Measurements from ENCODE around the gene CHPT1. TPM values are rescaled to one million over a fixed set of nuclear protein-coding genes. Genes with fewer than 3 reads are reported as not detected.

CHPT1 gene
- polyA plus RNA-seq, 1 of the 3 experiments (the other 2 are of a cell fraction), result 12.0 TPM

DNA sequence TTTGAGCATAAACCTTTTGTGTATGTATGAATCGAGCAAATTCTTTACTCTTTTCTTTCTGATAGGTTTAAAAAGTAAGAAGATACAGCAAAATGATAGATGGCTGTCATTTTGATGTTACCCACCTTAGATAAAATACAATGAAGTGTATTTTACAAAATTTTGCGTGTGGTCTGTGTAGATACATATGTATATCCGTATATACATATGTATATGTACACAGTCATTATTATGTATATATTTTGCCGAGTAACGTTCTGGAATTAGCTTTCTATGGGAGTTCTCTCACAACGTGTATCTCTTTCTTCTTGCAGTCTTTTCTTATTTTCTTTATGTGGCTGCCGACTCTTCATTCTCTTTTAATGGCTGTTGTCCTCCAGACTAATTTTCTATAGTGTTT lies 32.4 kb upstream of the CHPT1 start:
- Histone ChIP-seq H3K27ac (ENCODE audit: low read depth in 2 of 2, low read length in 1 of 2) (no peak overlapping the region), H3K27me3 (ENCODE audit: insufficient read depth) (peaks cover 18% of the 10 kb centered on the region; the same call in 1 of the 2 replicates), H4K20me1 (ENCODE audit: insufficient read depth) (no peaks in the 10 kb centered on the region), H3K9ac (no peak overlapping the region), H3K36me3 (replicated peaks in 1 of 2; ENCODE audit: control insufficient read depth in 1 of 2, insufficient read depth in 2 of 2, low read length in 1 of 2) (no peaks in the 10 kb centered on the region), H3K9me2 (no peaks in the 10 kb centered on the region), H2AFZ (ENCODE audit: low read depth) (no peak overlapping the region; the same call in 1 of the 2 replicates), H3K9me3 (no peaks in the 10 kb centered on the region), H3K4me3 (ENCODE audit: low read depth in 2 of 2, low read length in 1 of 2) (no peak overlapping the region), H3K4me2 (no peak overlapping the region), H3K4me1 (ENCODE audit: control insufficient read depth in 1 of 2, insufficient read depth in 2 of 2, low read depth in 1 of 2, low read length in 1 of 2) (no peaks in the 10 kb centered on the region), H3F3A (replicated peaks; ENCODE audit: insufficient read depth) (no peaks in the 10 kb centered on the region), H3K79me2 (ENCODE audit: insufficient read depth) (no peaks in the 10 kb centered on the region)
- 11% methylated on average over 7 of the region's 7 CpGs for WGBS (ENCODE audit: low lambda C conversion rate)
- ChIA-PET CTCF (no interaction called here), POLR2A (no interaction called here)
- DNase-seq, result no peak
- no peak for TF ChIP-seq EZH2phosphoT487 (IDR thresholded peaks at IDR 0.05; ENCODE audit: borderline replicate concordance, low read depth)
- TF ChIP-seq TEAD4 (IDR thresholded peaks at IDR 0.05; ENCODE audit: borderline replicate concordance, insufficient read depth), result no peak
- TF ChIP-seq, protein P1, sequence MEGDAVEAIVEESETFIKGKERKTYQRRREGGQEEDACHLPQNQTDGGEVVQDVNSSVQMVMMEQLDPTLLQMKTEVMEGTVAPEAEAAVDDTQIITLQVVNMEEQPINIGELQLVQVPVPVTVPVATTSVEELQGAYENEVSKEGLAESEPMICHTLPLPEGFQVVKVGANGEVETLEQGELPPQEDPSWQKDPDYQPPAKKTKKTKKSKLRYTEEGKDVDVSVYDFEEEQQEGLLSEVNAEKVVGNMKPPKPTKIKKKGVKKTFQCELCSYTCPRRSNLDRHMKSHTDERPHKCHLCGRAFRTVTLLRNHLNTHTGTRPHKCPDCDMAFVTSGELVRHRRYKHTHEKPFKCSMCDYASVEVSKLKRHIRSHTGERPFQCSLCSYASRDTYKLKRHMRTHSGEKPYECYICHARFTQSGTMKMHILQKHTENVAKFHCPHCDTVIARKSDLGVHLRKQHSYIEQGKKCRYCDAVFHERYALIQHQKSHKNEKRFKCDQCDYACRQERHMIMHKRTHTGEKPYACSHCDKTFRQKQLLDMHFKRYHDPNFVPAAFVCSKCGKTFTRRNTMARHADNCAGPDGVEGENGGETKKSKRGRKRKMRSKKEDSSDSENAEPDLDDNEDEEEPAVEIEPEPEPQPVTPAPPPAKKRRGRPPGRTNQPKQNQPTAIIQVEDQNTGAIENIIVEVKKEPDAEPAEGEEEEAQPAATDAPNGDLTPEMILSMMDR (IDR thresholded peaks at IDR 0.05), result no peak
- TF ChIP-seq, protein P2, sequence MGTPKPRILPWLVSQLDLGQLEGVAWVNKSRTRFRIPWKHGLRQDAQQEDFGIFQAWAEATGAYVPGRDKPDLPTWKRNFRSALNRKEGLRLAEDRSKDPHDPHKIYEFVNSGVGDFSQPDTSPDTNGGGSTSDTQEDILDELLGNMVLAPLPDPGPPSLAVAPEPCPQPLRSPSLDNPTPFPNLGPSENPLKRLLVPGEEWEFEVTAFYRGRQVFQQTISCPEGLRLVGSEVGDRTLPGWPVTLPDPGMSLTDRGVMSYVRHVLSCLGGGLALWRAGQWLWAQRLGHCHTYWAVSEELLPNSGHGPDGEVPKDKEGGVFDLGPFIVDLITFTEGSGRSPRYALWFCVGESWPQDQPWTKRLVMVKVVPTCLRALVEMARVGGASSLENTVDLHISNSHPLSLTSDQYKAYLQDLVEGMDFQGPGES (IDR thresholded peaks at IDR 0.05; ENCODE audit: low read depth, low read length), result no peak
- no peak for TF ChIP-seq FOSL2 (IDR thresholded peaks at IDR 0.05; ENCODE audit: borderline replicate concordance, low read depth)
- TF ChIP-seq GABPA (IDR thresholded peaks at IDR 0.05; ENCODE audit: low read depth), result no peak
- TF ChIP-seq EP300 (IDR thresholded peaks at IDR 0.05; ENCODE audit: borderline replicate concordance in 1 of 2, low read depth in 1 of 2, low read length in 1 of 2), result no peak
- no peak for TF ChIP-seq YY1 (IDR thresholded peaks at IDR 0.05; ENCODE audit: low read depth)

DNA sequence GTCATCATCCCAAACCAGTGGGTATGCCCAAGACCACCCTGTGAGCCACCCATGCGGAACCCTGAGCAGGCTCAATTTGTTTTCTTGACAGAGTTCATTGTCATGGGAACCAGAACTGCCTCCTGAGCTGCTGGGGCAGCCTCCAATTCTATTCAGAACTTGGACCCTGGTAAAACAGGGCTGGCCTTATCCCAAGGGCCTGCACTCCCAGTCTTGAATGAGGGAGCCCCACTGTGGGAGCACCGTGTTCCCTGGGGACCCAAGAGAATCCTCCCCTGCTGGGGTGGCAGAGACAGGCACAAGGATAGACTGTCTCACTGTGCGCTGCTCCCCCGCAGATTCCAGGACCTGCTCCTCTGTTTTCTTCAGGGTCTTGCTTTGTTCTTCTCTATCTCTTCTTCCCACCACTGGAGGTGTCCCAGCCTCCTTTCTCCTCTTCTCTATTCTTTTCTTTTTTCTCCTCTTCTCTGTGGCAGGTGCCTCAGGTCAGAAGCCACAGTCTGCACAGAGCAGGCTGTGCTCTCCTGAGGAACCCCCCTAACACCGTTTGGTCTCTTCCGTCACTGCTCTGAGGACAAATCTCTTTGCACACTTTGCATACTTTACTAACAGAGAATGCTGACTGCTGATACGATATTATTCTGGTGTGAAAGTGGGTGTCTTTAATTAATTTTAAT lies 31.2 kb upstream of the CHPT1 start:
- TF ChIP-seq CHD2 (IDR thresholded peaks at IDR 0.05; ENCODE audit: low read length, partially characterized antibody) (no peak), EZH2phosphoT487 (IDR thresholded peaks at IDR 0.05; ENCODE audit: borderline replicate concordance, low read depth) (no peak), EP300 (IDR thresholded peaks at IDR 0.05; ENCODE audit: borderline replicate concordance in 1 of 2, low read depth in 1 of 2, low read length in 1 of 2) (no peak), GABPA (IDR thresholded peaks at IDR 0.05; ENCODE audit: low read depth) (no peak)
- TF ChIP-seq, protein P3, sequence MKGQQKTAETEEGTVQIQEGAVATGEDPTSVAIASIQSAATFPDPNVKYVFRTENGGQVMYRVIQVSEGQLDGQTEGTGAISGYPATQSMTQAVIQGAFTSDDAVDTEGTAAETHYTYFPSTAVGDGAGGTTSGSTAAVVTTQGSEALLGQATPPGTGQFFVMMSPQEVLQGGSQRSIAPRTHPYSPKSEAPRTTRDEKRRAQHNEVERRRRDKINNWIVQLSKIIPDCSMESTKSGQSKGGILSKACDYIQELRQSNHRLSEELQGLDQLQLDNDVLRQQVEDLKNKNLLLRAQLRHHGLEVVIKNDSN (IDR thresholded peaks at IDR 0.05; ENCODE audit: borderline replicate concordance, low read depth), result no peak
- TF ChIP-seq, protein P4, sequence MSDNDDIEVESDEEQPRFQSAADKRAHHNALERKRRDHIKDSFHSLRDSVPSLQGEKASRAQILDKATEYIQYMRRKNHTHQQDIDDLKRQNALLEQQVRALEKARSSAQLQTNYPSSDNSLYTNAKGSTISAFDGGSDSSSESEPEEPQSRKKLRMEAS (IDR thresholded peaks at IDR 0.05; ENCODE audit: low read depth), result no peak
- Histone ChIP-seq H3K4me2 (no peak overlapping the region), H4K20me1 (ENCODE audit: insufficient read depth) (no peaks in the 10 kb centered on the region), H3K4me3 (ENCODE audit: low read depth in 2 of 2, low read length in 1 of 2) (no peak overlapping the region), H3K27me3 (ENCODE audit: insufficient read depth) (peaks cover 18% of the 10 kb centered on the region; the same call in 1 of the 2 replicates), H3K36me3 (replicated peaks in 1 of 2; ENCODE audit: control insufficient read depth in 1 of 2, insufficient read depth in 2 of 2, low read length in 1 of 2) (no peaks in the 10 kb centered on the region), H3K9ac (no peak overlapping the region), H3K79me2 (ENCODE audit: insufficient read depth) (no peaks in the 10 kb centered on the region), H3K27ac (ENCODE audit: low read depth in 2 of 2, low read length in 1 of 2) (no peak overlapping the region), H3K4me1 (ENCODE audit: control insufficient read depth in 1 of 2, insufficient read depth in 2 of 2, low read depth in 1 of 2, low read length in 1 of 2) (no peaks in the 10 kb centered on the region), H3F3A (replicated peaks; ENCODE audit: insufficient read depth) (no peaks in the 10 kb centered on the region), H2AFZ (ENCODE audit: low read depth) (no peak overlapping the region), H3K9me2 (no peaks in the 10 kb centered on the region), H3K9me3 (no peaks in the 10 kb centered on the region)
- CTCF ChIA-PET, result interaction anchor here (1.6 kb wide), 1 partner anchor 10 kb away, joined by 3 read pairs; no protein-coding TSS in a partner anchor
- POLR2A ChIA-PET, result no interaction called here
- DNase-seq, result no peak
- 27% methylated on average over 7 of the region's 7 CpGs for whole genome bisulfite sequencing (ENCODE audit: low lambda C conversion rate)

Data from SK-N-SH (cell line).